Measurements from ENCODE around the gene C16orf78.

Gene C16orf78

DNA sequence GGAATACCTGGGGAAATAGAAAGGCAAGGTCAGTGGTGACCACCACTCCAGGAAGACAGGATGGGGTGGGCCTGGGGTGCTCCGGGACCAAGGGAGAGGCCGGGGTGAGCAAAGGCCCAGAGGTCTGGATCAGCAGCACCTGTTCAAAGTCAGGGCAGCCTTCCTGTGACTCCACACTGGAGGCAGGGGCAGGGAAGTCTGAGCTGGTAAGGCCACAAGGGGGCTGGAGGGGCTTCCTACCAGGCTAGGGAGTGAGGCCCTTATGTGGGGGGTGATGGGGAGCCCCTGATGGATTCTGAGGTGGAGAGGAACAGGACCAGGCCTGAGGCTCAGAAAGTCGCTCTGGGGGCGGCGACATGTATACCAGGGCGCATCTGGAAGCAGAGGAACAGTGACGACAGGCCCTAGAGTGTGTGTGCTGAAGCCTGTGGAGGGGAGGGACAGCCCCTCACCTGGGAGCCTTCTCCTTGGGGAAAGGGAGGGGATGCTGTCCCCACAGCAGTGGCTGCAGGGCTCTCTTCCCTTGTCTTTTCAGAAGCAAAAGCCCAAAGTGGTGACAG, 3.7 kb downstream of the C16orf78 start:
- Mint-ChIP-seq H3K9me3 (no peaks in the 10 kb centered on the region), H3K4me1 (no peaks in the 10 kb centered on the region), H3K36me3 (ENCODE audit: insufficient read depth) (no peaks in the 10 kb centered on the region), H3K4me3 (no peak overlapping the region), H3K27me3 (peaks cover 17% of the 10 kb centered on the region), H3K27ac (ENCODE audit: low read depth) (no peak overlapping the region)
- DNase-seq (ENCODE audit: low spot score in 2 of 2) (no peak), ATAC-seq (replicated peaks; ENCODE audit: extremely low read depth, poor library complexity, severe bottlenecking) (no peak)

DNA sequence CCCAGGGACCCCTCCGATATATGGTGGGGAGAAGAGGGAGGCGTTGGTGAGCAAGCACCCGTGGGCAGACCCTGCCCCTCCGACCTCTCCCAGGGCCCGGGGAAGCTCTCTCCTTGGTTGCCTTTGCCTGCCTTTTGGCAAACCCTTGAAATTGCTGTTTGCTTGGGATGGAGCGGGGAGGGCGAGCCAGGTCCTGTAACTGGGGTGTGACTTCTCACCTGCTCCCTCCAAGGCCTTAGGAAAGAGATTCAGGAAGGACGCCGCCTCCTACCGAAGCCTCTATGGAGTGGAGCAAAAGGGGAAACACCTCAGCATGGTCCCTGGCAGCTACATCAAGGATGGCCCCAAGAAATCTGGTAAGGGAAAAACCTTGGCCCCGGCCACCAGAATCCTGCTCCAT, 4.6 kb downstream of the C16orf78 start:
- no peak overlapping the region for H3K27ac Mint-ChIP-seq (ENCODE audit: low read depth)
- no peaks in the 10 kb centered on the region for H3K4me1 Mint-ChIP-seq
- ATAC-seq (replicated peaks; ENCODE audit: extremely low read depth, poor library complexity, severe bottlenecking) (no peak), DNase-seq (ENCODE audit: low spot score in 2 of 2) (no peak)
- H3K4me3 Mint-ChIP-seq, result no peak overlapping the region
- peaks cover 17% of the 10 kb centered on the region for H3K27me3 Mint-ChIP-seq
- H3K9me3 Mint-ChIP-seq, result peaks cover 6% of the 10 kb centered on the region
- no peaks in the 10 kb centered on the region for H3K36me3 Mint-ChIP-seq (ENCODE audit: insufficient read depth)

DNA sequence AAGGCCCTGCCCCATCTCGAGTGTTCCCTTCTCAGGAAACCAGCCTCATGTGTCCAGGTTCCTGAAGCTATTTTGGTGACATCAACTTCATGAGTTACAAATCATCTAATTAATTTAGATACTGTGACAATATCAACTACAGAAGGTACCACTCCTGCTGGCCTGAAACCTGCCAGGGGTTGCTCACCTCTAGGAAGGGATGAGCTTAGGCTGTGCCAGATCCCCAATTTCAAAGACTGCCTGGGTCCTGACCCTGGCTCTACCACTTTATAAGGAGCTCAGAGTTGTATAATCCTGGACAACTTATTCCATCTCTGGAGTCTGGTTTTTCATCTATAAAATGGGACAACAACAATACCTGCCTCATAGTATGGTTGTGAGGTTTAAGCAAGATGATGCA, 5.2 kb downstream of the C16orf78 start:
- no peak overlapping the region for H3K4me3 Mint-ChIP-seq
- ATAC-seq (replicated peaks; ENCODE audit: extremely low read depth, poor library complexity, severe bottlenecking), result no peak

GRCh38 chr16:49382916-49383315, 9.3 kb downstream of the C16orf78 start:
- H3K36me3 Mint-ChIP-seq (ENCODE audit: insufficient read depth), result no peaks in the 10 kb centered on the region
- H3K27me3 Mint-ChIP-seq, result peaks cover 6% of the 10 kb centered on the region
- no peak for ATAC-seq (replicated peaks; ENCODE audit: extremely low read depth, poor library complexity, severe bottlenecking)
- no peak for DNase-seq (ENCODE audit: low spot score in 2 of 2)
- H3K4me1 Mint-ChIP-seq, result no peaks in the 10 kb centered on the region
- no peak overlapping the region for H3K27ac Mint-ChIP-seq (ENCODE audit: low read depth)
- peaks cover 6% of the 10 kb centered on the region for H3K9me3 Mint-ChIP-seq
- H3K4me3 Mint-ChIP-seq, result no peak overlapping the region

More for the DNA sequence above, 5.2 kb downstream of the C16orf78 start:
- H3K4me1 Mint-ChIP-seq, result no peaks in the 10 kb centered on the region
- peaks cover 17% of the 10 kb centered on the region for H3K27me3 Mint-ChIP-seq
- peaks cover 6% of the 10 kb centered on the region for H3K9me3 Mint-ChIP-seq
- no peak for DNase-seq (ENCODE audit: low spot score in 2 of 2)
- no peaks in the 10 kb centered on the region for H3K36me3 Mint-ChIP-seq (ENCODE audit: insufficient read depth)
- no peak overlapping the region for H3K27ac Mint-ChIP-seq (ENCODE audit: low read depth)

- Mint-ChIP-seq H3K27ac (ENCODE audit: low read depth) (no peak overlapping the region), H3K4me1 (no peaks in the 10 kb centered on the region), H3K36me3 (ENCODE audit: insufficient read depth) (no peaks in the 10 kb centered on the region), H3K4me3 (no peak overlapping the region), H3K27me3 (peaks cover 42% of the 10 kb centered on the region), H3K9me3 (no peaks in the 10 kb centered on the region)
- DNase-seq (ENCODE audit: low spot score in 2 of 2), result no peak
- no peak for ATAC-seq (replicated peaks; ENCODE audit: extremely low read depth, poor library complexity, severe bottlenecking)
Measured at GRCh38 chr16:49395021-49395420, 21.4 kb downstream of the C16orf78 start.

DNA sequence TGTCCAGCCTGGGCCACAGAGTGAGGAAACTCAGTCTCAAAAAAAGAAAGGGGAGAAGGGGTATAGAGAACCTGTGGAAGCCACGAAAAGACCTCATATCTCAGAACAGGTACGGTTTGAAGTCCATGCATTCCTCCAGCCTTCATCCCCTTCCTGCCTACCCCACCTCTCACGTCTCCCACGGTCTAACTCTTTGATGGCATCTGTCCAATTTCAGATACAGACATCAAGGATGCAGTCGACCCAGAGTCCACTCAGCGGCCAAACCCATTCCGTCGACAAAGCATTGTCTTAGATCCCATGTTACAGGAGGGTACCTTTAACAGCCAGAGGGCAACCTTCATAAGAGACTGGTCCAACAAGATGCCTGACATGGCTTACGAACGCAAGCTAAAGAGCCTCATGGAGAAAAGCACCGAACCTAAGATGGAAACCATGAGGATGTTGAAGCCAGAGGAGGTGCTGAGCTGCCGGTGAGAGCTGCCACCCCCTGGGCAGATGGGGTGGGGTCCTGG, 22.7 kb downstream of the C16orf78 start:
- H3K4me1 Mint-ChIP-seq, result no peaks in the 10 kb centered on the region
- DNase-seq (ENCODE audit: low spot score in 2 of 2) (no peak), ATAC-seq (replicated peaks; ENCODE audit: extremely low read depth, poor library complexity, severe bottlenecking) (no peak)
- no peak overlapping the region for H3K27ac Mint-ChIP-seq (ENCODE audit: low read depth)
- H3K9me3 Mint-ChIP-seq, result no peaks in the 10 kb centered on the region
- no peak overlapping the region for H3K4me3 Mint-ChIP-seq
- H3K27me3 Mint-ChIP-seq, result peaks cover 29% of the 10 kb centered on the region
- no peaks in the 10 kb centered on the region for H3K36me3 Mint-ChIP-seq (ENCODE audit: insufficient read depth)

DNA sequence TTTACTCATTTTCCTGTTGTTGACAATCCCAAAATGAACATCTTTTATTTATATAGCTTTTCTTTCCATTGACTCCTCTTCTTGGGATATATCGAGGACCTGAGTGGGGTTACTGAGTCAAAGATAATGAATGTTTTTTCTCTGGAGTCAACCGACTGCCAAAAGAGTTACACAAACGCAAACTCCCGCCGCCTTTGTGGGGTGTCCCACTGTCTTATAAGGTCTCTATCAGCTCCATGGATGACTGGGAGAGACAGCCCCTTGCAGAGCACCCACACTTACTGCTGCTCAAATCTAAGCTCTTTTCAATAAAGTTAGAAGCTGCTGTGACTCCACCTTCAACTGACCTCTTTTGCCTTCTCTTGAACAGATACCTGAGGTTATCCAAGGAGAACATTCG, 25.2 kb downstream of the C16orf78 start:
- Mint-ChIP-seq H3K36me3 (ENCODE audit: insufficient read depth) (no peaks in the 10 kb centered on the region), H3K4me3 (no peak overlapping the region), H3K9me3 (peaks cover 6% of the 10 kb centered on the region), H3K27me3 (peaks cover 28% of the 10 kb centered on the region), H3K27ac (ENCODE audit: low read depth) (no peak overlapping the region), H3K4me1 (no peaks in the 10 kb centered on the region)
- ATAC-seq (replicated peaks; ENCODE audit: extremely low read depth, poor library complexity, severe bottlenecking), result no peak
- no peak for DNase-seq (ENCODE audit: low spot score in 2 of 2)

- no peak overlapping the region for H3K27ac Mint-ChIP-seq (ENCODE audit: low read depth)
- DNase-seq (ENCODE audit: low spot score in 2 of 2) (no peak), ATAC-seq (replicated peaks; ENCODE audit: extremely low read depth, poor library complexity, severe bottlenecking) (no peak)
- H3K4me1 Mint-ChIP-seq, result no peaks in the 10 kb centered on the region
- H3K4me3 Mint-ChIP-seq, result no peak overlapping the region
- peaks cover 6% of the 10 kb centered on the region for H3K9me3 Mint-ChIP-seq
- no peaks in the 10 kb centered on the region for H3K36me3 Mint-ChIP-seq (ENCODE audit: insufficient read depth)
- peaks cover 35% of the 10 kb centered on the region for H3K27me3 Mint-ChIP-seq
Measured at GRCh38 chr16:49399594-49400364, 26.2 kb downstream of the C16orf78 start.

GRCh38 chr16:49400611-49401010, 27.0 kb downstream of the C16orf78 start:
- Mint-ChIP-seq H3K36me3 (ENCODE audit: insufficient read depth) (no peaks in the 10 kb centered on the region), H3K4me3 (no peak overlapping the region), H3K27ac (ENCODE audit: low read depth) (no peak overlapping the region), H3K27me3 (peaks cover 35% of the 10 kb centered on the region), H3K9me3 (peaks cover 6% of the 10 kb centered on the region), H3K4me1 (no peaks in the 10 kb centered on the region)
- no peak for ATAC-seq (replicated peaks; ENCODE audit: extremely low read depth, poor library complexity, severe bottlenecking)
- DNase-seq (ENCODE audit: low spot score in 2 of 2), result no peak

GRCh38 chr16:49405123-49405522, 31.5 kb downstream of the C16orf78 start:
- Mint-ChIP-seq H3K9me3 (peaks cover 6% of the 10 kb centered on the region), H3K4me3 (no peak overlapping the region), H3K4me1 (no peaks in the 10 kb centered on the region), H3K36me3 (ENCODE audit: insufficient read depth) (no peaks in the 10 kb centered on the region), H3K27me3 (peaks cover 26% of the 10 kb centered on the region), H3K27ac (ENCODE audit: low read depth) (no peak overlapping the region)
- ATAC-seq (replicated peaks; ENCODE audit: extremely low read depth, poor library complexity, severe bottlenecking) (no peak), DNase-seq (ENCODE audit: low spot score in 2 of 2) (no peak)

DNA sequence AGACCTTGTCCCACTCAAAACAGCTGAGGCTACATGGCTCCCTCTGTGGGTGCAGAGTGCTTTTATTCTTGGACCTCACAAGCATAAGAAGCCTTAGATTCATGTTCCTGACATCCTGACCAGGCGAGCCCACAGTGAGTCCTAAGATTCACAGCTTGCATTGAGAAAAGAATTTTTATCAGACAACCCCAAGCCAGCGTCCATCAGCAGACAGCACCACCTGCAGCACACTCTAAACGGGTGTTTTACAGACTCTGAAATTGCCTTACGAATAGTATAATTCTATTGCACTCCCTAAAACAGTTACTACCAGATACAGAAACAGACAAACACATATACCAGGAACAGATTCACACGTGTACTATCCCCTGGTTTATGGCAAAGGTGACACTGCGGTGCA, 31.9 kb downstream of the C16orf78 start:
- no peak for ATAC-seq (replicated peaks; ENCODE audit: extremely low read depth, poor library complexity, severe bottlenecking)
- DNase-seq (ENCODE audit: low spot score in 2 of 2), result no peak
- Mint-ChIP-seq H3K27ac (ENCODE audit: low read depth) (no peak overlapping the region), H3K9me3 (peaks cover 6% of the 10 kb centered on the region), H3K27me3 (peaks cover 26% of the 10 kb centered on the region), H3K36me3 (ENCODE audit: insufficient read depth) (no peaks in the 10 kb centered on the region), H3K4me3 (no peak overlapping the region), H3K4me1 (no peaks in the 10 kb centered on the region)

DNA sequence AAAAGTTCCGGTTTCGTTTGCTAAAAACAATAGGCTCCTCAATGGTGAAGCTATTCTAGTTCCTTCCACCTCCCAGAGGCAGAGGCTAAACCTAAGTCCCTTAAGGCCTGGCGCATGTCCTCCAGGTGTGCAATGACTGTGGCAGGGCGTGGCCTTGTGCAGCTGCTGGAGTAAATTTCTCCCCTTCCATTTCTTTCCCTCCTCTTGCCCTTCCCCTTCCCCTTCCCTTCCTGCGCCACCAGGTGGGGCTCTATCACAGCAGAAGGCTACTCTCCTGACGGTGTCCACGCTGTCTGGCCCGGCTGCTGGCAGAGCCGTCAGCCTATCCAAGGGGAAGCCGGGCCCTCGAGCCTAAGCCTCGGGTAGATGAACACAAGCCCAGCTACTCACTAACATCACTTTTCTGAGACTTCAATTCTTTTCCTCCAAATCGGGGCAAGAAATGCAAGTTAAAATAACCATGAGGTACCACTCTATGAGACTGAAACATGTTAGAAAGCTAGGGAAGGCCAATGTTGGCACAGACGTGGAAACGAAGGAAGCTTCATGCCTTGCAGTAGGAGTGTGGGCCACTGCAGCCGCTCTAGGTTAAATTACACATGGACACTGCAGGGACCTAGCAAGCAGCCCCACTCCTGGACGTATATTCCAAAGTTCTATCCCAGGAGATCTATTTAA, 34.4 kb downstream of the C16orf78 start:
- H3K9me3 Mint-ChIP-seq, result peaks cover 2% of the 10 kb centered on the region
- DNase-seq (ENCODE audit: low spot score in 2 of 2), result peak; percentile 27 to 39
- ATAC-seq (replicated peaks; ENCODE audit: extremely low read depth, poor library complexity, severe bottlenecking), result peak; percentile 36
- H3K4me3 Mint-ChIP-seq, result no peak overlapping the region
- no peak overlapping the region for H3K27ac Mint-ChIP-seq (ENCODE audit: low read depth)
- H3K4me1 Mint-ChIP-seq, result no peaks in the 10 kb centered on the region
- H3K27me3 Mint-ChIP-seq, result peaks cover 14% of the 10 kb centered on the region
- no peaks in the 10 kb centered on the region for H3K36me3 Mint-ChIP-seq (ENCODE audit: insufficient read depth)

- Mint-ChIP-seq H3K27ac (ENCODE audit: low read depth) (no peak overlapping the region), H3K4me1 (no peaks in the 10 kb centered on the region), H3K9me3 (no peaks in the 10 kb centered on the region), H3K36me3 (ENCODE audit: insufficient read depth) (no peaks in the 10 kb centered on the region), H3K27me3 (peaks cover 12% of the 10 kb centered on the region), H3K4me3 (no peak overlapping the region)
- DNase-seq (ENCODE audit: low spot score in 2 of 2) (no peak), ATAC-seq (replicated peaks; ENCODE audit: extremely low read depth, poor library complexity, severe bottlenecking) (no peak)
Measured at GRCh38 chr16:49409121-49409520, 35.5 kb downstream of the C16orf78 start.
